OCI-LY1 (cell line): ENCODE measurements around the gene PRR3.

Experiments used
- H2AFZ ChIP-seq: fragments of 200-600 bp; sonication (generic), shearing (Covaris generic); 2 replicates; pipeline ENCODE4 v1.6.0; 2014; ENCODE audit warnings: antibody characterized with exemption, mild to moderate bottlenecking, low read length
- H3F3A ChIP-seq: fragments of 200-600 bp; sonication (generic), shearing (Covaris generic); 2 replicates; pipeline ENCODE4 v1.6.0; 2014; ENCODE audit warnings: mild to moderate bottlenecking, antibody characterized with exemption, low read length, moderate library complexity; ENCODE audit not compliant: insufficient read depth
- H3K27ac ChIP-seq: fragments of 200-600 bp; sonication (generic); 2 replicates; pipeline ENCODE4 v1.5.1; 2014; ENCODE audit warnings: low read length, mixed run types, mild to moderate bottlenecking, low read depth; ENCODE audit not compliant: poor library complexity, severe bottlenecking
- H3K27me3 ChIP-seq: fragments of 200-600 bp; sonication (generic); 2 replicates; pipeline ENCODE4 v1.6.0; 2014; ENCODE audit warnings: antibody characterized with exemption, mild to moderate bottlenecking, low read length, moderate library complexity; ENCODE audit not compliant: insufficient read depth
- H3K36me3 ChIP-seq: fragments of 200-600 bp; sonication (generic); 2 replicates; pipeline ENCODE4 v1.6.1; 2014; ENCODE audit warnings: mild to moderate bottlenecking, antibody characterized with exemption, low read length, moderate library complexity, mixed read lengths; ENCODE audit not compliant: insufficient read depth
- H3K4me1 ChIP-seq: fragments of 200-600 bp; sonication (generic); 2 replicates; pipeline ENCODE4 v1.5.1; 2014; ENCODE audit warnings: mild to moderate bottlenecking, low read length, moderate library complexity; ENCODE audit not compliant: insufficient read depth, severe bottlenecking
- H3K4me2 ChIP-seq: fragments of 200-600 bp; sonication (generic), shearing (Covaris generic); 2 replicates; pipeline ENCODE4 v1.6.1; 2014; ENCODE audit warnings: low read length
- H3K4me3 ChIP-seq: fragments of 200-600 bp; sonication (generic); 2 replicates; pipeline ENCODE4 v1.5.1; 2014; ENCODE audit warnings: low read length, low read depth, mild to moderate bottlenecking, mixed read lengths; ENCODE audit not compliant: poor library complexity, severe bottlenecking
- H3K79me2 ChIP-seq: fragments of 200-600 bp; shearing (Covaris generic); 2 replicates; pipeline ENCODE4 v1.6.1; 2016; ENCODE audit warnings: mixed run types, low read length, mixed read lengths; ENCODE audit not compliant: insufficient read depth
- H3K9ac ChIP-seq: fragments of 200-600 bp; sonication (generic), shearing (Covaris generic); 2 replicates; pipeline ENCODE4 v1.6.1; 2014; ENCODE audit warnings: mild to moderate bottlenecking, low read length, mixed read lengths
- H3K9me2 ChIP-seq: fragments of 200-600 bp; sonication (generic), shearing (Covaris generic); 2 replicates; pipeline ENCODE4 v1.6.1; 2014; ENCODE audit warnings: low read depth, mild to moderate bottlenecking, low read length, mixed read lengths
- H3K9me3 ChIP-seq: fragments of 200-600 bp; shearing (Covaris generic); 2 replicates; pipeline ENCODE4 v1.6.1; 2014; ENCODE audit warnings: low read length, mixed read lengths
- H4K20me1 ChIP-seq: fragments of 200-600 bp; sonication (generic), shearing (Covaris generic); 2 replicates; pipeline ENCODE4 v1.6.0; 2016; ENCODE audit warnings: mild to moderate bottlenecking, low read length; ENCODE audit not compliant: insufficient read depth
- CTCF ChIP-seq: fragments of 200-600 bp; sonication (generic), shearing (Covaris generic); IDR thresholded peaks from 2 replicates; pipeline ENCODE4 v1.5.1; 2017; ENCODE audit warnings: mild to moderate bottlenecking, antibody characterized with exemption, low read length, moderate library complexity, mixed read lengths
- EZH2 ChIP-seq: fragments of 200-600 bp; sonication (generic), shearing (Covaris generic); IDR thresholded peaks from 2 replicates; pipeline ENCODE4 v1.8.0; 2017; ENCODE audit warnings: borderline replicate concordance, mixed run types, mild to moderate bottlenecking, antibody characterized with exemption, low read length, moderate library complexity, mixed read lengths

Gene PRR3

GRCh38 chr6:30565772-30566171 lies 8.7 kb downstream of the PRR3 start:
- H3K4me3 ChIP-seq, result no peak overlapping the region
- no peaks in the 10 kb centered on the region for H3F3A ChIP-seq
- H3K4me1 ChIP-seq, result peaks cover 16% of the 10 kb centered on the region
- H3K9me3 ChIP-seq, result no peaks in the 10 kb centered on the region
- TF ChIP-seq EZH2, result no peak
- no peak for TF ChIP-seq CTCF
- no peaks in the 10 kb centered on the region for H3K27me3 ChIP-seq
- peaks cover 36% of the 10 kb centered on the region for H3K36me3 ChIP-seq
- H3K27ac ChIP-seq, result no peak overlapping the region
- no peaks in the 10 kb centered on the region for H3K79me2 ChIP-seq
- no peak overlapping the region for H2AFZ ChIP-seq
- no peaks in the 10 kb centered on the region for H3K9me2 ChIP-seq
- no peaks in the 10 kb centered on the region for H4K20me1 ChIP-seq
- no peak overlapping the region for H3K4me2 ChIP-seq
- H3K9ac ChIP-seq, result no peak overlapping the region

- no peak for TF ChIP-seq EZH2
- no peak for TF ChIP-seq CTCF
- Histone ChIP-seq H3K4me2 (no peak overlapping the region), H3K36me3 (peaks cover 12% of the 10 kb centered on the region; the same call in 1 of the 2 replicates), H3K9me2 (no peaks in the 10 kb centered on the region), H3K4me3 (no peak overlapping the region), H3K9ac (no peak overlapping the region), H3K9me3 (no peaks in the 10 kb centered on the region), H3F3A (no peaks in the 10 kb centered on the region), H3K27me3 (no peaks in the 10 kb centered on the region), H3K27ac (no peak overlapping the region), H2AFZ (no peak overlapping the region), H3K79me2 (peaks cover 18% of the 10 kb centered on the region), H4K20me1 (0 out of 2 replicates have a peak, but pooled peaks cover 3% of the 10 kb centered on the region), H3K4me1 (peaks cover 31% of the 10 kb centered on the region)
Observed at GRCh38 chr6:30568245-30568644, 11.2 kb downstream of the PRR3 start.

- Histone ChIP-seq H3K9ac (peak overlapping the region; percentile 91), H2AFZ (no peak overlapping the region), H3K4me3 (peak overlapping the region; percentile 89), H3K27ac (no peak overlapping the region), H3F3A (no peaks in the 10 kb centered on the region), H4K20me1 (0 out of 2 replicates have a peak, but pooled peaks cover 3% of the 10 kb centered on the region), H3K4me1 (peaks cover 42% of the 10 kb centered on the region), H3K36me3 (peaks cover 14% of the 10 kb centered on the region; the same call in 1 of the 2 replicates), H3K9me2 (no peaks in the 10 kb centered on the region), H3K79me2 (peaks cover 38% of the 10 kb centered on the region), H3K9me3 (no peaks in the 10 kb centered on the region), H3K4me2 (peak overlapping the region; percentile 93), H3K27me3 (no peaks in the 10 kb centered on the region)
- no peak for TF ChIP-seq CTCF
- no peak for TF ChIP-seq EZH2
Observed at GRCh38 chr6:30570263-30570662, 13.2 kb downstream of the PRR3 start.
